ENCODE data around the gene TOMM20L. TPM values are rescaled to one million over a fixed set of nuclear protein-coding genes. Genes with fewer than 3 reads are reported as not detected.
"Not testable (repeated sequence)": the region's sequence is repeated elsewhere in the genome, so short reads cannot be mapped to it uniquely, and the experiment has no call there.

Gene TOMM20L
- total RNA-seq, 1 donor: not detected

DNA sequence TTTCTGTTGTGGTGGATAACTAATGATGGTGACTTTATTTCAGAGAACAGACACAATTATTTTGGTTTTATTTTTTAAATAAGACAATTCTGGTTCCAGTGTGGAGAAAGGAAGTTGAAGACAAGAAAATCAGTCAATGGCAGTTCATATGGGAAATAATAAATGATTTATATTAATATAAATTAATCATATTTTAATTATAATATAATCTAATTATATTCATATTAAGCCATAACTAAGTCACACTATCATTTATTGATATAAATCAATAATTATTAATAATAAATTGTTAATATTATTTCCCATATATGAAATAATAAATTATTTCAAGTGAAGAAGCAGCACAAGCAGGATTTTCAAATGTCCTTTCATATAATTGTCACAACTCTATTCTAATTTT is 2.8 kb downstream of the TOMM20L start:
- TF ChIP-seq CTCF (IDR thresholded peaks at IDR 0.05; ENCODE audit: insufficient read depth, low read depth, low read length): no peak
- no peak for DNase-seq (ENCODE audit: low read depth)
- H3K4me3 ChIP-seq (ENCODE audit: low read depth, low read length): no peak overlapping the region

- no peak for TF ChIP-seq CTCF (IDR thresholded peaks at IDR 0.05; ENCODE audit: insufficient read depth, low read depth, low read length)
- no peak overlapping the region for H3K4me3 ChIP-seq (ENCODE audit: low read depth, low read length)
Measured at GRCh38 chr14:58398895-58399294, 3.2 kb downstream of the TOMM20L start.

DNA sequence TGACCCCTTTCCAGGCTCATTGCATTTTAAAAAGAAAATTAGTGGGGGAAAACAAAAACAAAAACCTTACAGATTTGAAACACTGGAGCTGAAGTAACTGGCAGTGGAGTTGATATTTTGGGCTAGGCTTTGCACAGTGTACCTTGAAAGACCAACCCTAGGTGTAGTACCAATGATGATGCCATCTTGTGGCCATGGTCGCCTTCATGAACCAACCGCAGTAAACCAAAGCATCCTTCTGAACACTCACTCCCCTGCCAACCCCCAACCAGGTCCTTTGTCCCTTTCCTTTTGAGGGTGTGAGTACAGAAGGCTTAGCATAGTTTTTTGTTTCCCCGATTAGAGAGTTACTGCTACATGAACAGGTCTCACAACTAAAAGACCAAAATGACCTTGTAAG is 5.9 kb downstream of the TOMM20L start:
- H3K4me3 ChIP-seq (ENCODE audit: low read depth, low read length): no peak overlapping the region
- no peak for DNase-seq (ENCODE audit: low read depth)
- no peak for TF ChIP-seq CTCF (IDR thresholded peaks at IDR 0.05; ENCODE audit: insufficient read depth, low read depth, low read length)

More at GRCh38 chr14:58398895-58399294, 3.2 kb downstream of the TOMM20L start:
- DNase-seq (ENCODE audit: low read depth): no peak

DNA sequence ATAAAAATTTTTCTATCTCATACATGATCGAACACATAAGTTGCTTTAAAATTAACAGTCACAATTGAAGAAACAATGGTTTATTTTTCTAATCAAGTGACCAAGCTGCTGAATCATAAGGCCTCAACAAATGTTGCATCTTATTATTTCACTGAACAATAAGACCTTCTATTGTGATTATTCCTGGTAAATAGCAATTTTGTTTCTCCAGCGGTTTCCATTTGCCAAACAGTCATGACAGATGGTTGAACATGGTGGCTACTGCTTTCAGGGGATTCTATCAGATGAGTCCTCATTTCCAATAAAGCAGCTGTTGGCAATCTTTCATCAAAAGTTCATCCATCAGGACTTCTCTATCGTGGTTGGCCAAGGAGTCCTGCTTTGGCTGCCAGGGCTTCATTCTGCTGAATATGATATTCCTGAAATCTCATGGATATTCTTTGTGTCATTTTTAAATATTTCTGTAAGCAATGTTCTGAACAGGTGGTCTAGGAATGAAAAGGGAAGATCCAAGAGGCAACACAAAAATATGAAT is 13.0 kb downstream of the TOMM20L start:
- no peak for TF ChIP-seq CTCF (IDR thresholded peaks at IDR 0.05; ENCODE audit: insufficient read depth, low read depth, low read length)
- no peak overlapping the region for H3K4me3 ChIP-seq (ENCODE audit: low read depth, low read length)
- DNase-seq (ENCODE audit: low read depth): no peak

DNA sequence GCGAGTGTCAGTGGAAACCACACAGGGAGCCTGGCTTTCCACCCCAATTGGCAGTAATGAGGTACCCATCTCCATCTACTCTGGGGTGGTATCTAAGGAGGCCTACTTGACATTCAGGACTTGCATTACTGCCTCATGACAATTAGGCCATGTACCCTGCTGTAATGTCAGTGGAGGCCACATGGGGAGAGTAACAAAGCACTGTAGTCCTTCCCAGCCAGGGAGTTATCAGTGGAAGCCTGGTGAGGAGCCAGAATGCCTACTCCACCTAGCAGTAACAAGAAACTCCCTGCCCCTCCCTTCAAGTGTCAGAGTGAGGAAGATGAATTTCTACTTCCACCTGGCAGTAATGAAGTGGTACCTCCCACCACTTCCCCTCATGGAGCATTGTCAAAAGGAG is 19.1 kb downstream of the TOMM20L start:
- H3K4me3 ChIP-seq (ENCODE audit: low read depth, low read length): no peak overlapping the region
- DNase-seq (ENCODE audit: low read depth): no peak
- no peak for TF ChIP-seq CTCF (IDR thresholded peaks at IDR 0.05; ENCODE audit: insufficient read depth, low read depth, low read length)

GRCh38 chr14:58415636-58416547 is 20.2 kb downstream of the TOMM20L start:
- H3K4me3 ChIP-seq (ENCODE audit: low read depth, low read length): no peak overlapping the region
- DNase-seq (ENCODE audit: low read depth): no peak
- no peak for TF ChIP-seq CTCF (IDR thresholded peaks at IDR 0.05; ENCODE audit: insufficient read depth, low read depth, low read length)

- DNase-seq (ENCODE audit: low read depth); H3K4me3 ChIP-seq (ENCODE audit: low read depth, low read length): not testable (repeated sequence)
Measured at GRCh38 chr14:58416934-58417333, 21.2 kb downstream of the TOMM20L start.
